HEK293 (cell line): ENCODE data around the gene TMEM250.

ENCODE experiments used
- CTCF ChIA-PET: fragments of 350-600 bp; formaldehyde crosslinking; extraction: SDS; loops from one replicate; lab custom pipeline; 2021; ENCODE audit warnings: antibody characterized with exemption; lab: Yijun Ruan, JAX
- POLR2A ChIA-PET: fragments of 300-600 bp; formaldehyde crosslinking; extraction: SDS; loops from one replicate; lab custom pipeline; 2020; ENCODE audit warnings: antibody characterized with exemption, inconsistent platforms; lab: Yijun Ruan, JAX
- H3K27ac ChIP-seq: fragments of 200-500 bp; sonication (Bioruptor generic); 2 replicates; pipeline ENCODE4 v1.5.1; 2014; ENCODE audit warnings: low read depth, low read length, control low read depth, inconsistent platforms; ENCODE audit errors: extremely low read depth
- H3K36me3 ChIP-seq, 2 experiments: fragments of 200-500 bp in 1 of 2; sonication (Bioruptor generic) in 1 of 2; 1 replicate in 1 of 2; 2 replicates in 1 of 2; pipeline ENCODE4 v1.5.1; 2014 to 2017; ENCODE audit warnings: inconsistent platforms in 2 of 2, low read length in 2 of 2; ENCODE audit not compliant: control insufficient read depth in 2 of 2, insufficient read depth in 1 of 2
- H3K4me1 ChIP-seq: fragments of 200-500 bp; sonication (Bioruptor generic); 2 replicates; pipeline ENCODE4 v1.5.1; 2014; ENCODE audit warnings: mild to moderate bottlenecking, low read length, inconsistent platforms; ENCODE audit not compliant: control insufficient read depth, insufficient read depth
- H3K4me3 ChIP-seq: 2 replicates; pipeline ENCODE4 v1.5.1; 2011; ENCODE audit warnings: low read depth, mild to moderate bottlenecking, control low read depth, low read length, moderate library complexity
- H3K9me3 ChIP-seq: fragments of 200-500 bp; sonication (Bioruptor generic); 2 replicates; pipeline ENCODE4 v1.5.1; 2014; ENCODE audit warnings: low read depth, low read length, inconsistent platforms; ENCODE audit not compliant: control insufficient read depth, insufficient read depth
- GLIS2 ChIP-seq: fragments of 450-650 bp; formaldehyde crosslinking; IDR thresholded peaks from 2 replicates; pipeline ENCODE4 v1.5.1; 2016; ENCODE audit warnings: missing biosample characterization, missing genetic modification characterization
- KLF1 ChIP-seq: fragments of 450-650 bp; formaldehyde crosslinking; IDR thresholded peaks from 2 replicates; pipeline ENCODE4 v1.5.1; 2016; ENCODE audit warnings: missing biosample characterization, missing genetic modification characterization
- SCRT1 ChIP-seq: fragments of 450-650 bp; formaldehyde crosslinking; IDR thresholded peaks from 2 replicates; pipeline ENCODE4 v1.5.1; 2016; ENCODE audit warnings: missing biosample characterization, missing genetic modification characterization, borderline replicate concordance
- ZBTB48 ChIP-seq: fragments of 450-650 bp; formaldehyde crosslinking; IDR thresholded peaks from 2 replicates; pipeline ENCODE4 v1.5.1; 2016; ENCODE audit warnings: missing biosample characterization, missing genetic modification characterization
- ZFP41 ChIP-seq: fragments of 450-650 bp; formaldehyde crosslinking; IDR thresholded peaks from 2 replicates; pipeline ENCODE4 v1.5.1; 2016; ENCODE audit warnings: missing biosample characterization, missing genetic modification characterization, borderline replicate concordance
- ZNF121 ChIP-seq: fragments of 450-650 bp; formaldehyde crosslinking; IDR thresholded peaks from 2 replicates; pipeline ENCODE4 v1.5.1; 2016; ENCODE audit warnings: missing biosample characterization, missing genetic modification characterization
- ZNF184 ChIP-seq: fragments of 450-650 bp; IDR thresholded peaks from 2 replicates; pipeline ENCODE4 v1.5.1; 2018; ENCODE audit warnings: missing biosample characterization, mild to moderate bottlenecking, missing genetic modification characterization
- ZNF302 ChIP-seq: fragments of 450-650 bp; formaldehyde crosslinking; IDR thresholded peaks from 2 replicates; pipeline ENCODE4 v1.5.1; 2016; ENCODE audit warnings: missing biosample characterization, missing genetic modification characterization, low read depth
- ZNF350 ChIP-seq: fragments of 450-650 bp; formaldehyde crosslinking; IDR thresholded peaks from 2 replicates; pipeline ENCODE4 v1.5.0; 2017; ENCODE audit warnings: missing biosample characterization, mild to moderate bottlenecking, missing genetic modification characterization
- ZNF37A ChIP-seq: fragments of 450-650 bp; IDR thresholded peaks from 2 replicates; pipeline ENCODE4 v1.5.1; 2018; ENCODE audit warnings: missing biosample characterization, missing genetic modification characterization
- ZNF600 ChIP-seq: fragments of 450-650 bp; formaldehyde crosslinking; IDR thresholded peaks from 2 replicates; pipeline ENCODE4 v1.5.1; 2016; ENCODE audit warnings: missing biosample characterization, missing genetic modification characterization
- ZNF624 ChIP-seq: fragments of 450-650 bp; formaldehyde crosslinking; IDR thresholded peaks from 2 replicates; pipeline ENCODE4 v1.5.1; 2017; ENCODE audit warnings: missing biosample characterization, missing genetic modification characterization
- ZNF768 ChIP-seq: fragments of 450-650 bp; formaldehyde crosslinking; IDR thresholded peaks from 2 replicates; pipeline ENCODE4 v1.5.1; 2018; ENCODE audit warnings: missing biosample characterization, mild to moderate bottlenecking, missing genetic modification characterization
- ZNF843 ChIP-seq: fragments of 450-650 bp; formaldehyde crosslinking; IDR thresholded peaks from 2 replicates; pipeline ENCODE4 v1.5.1; 2016; ENCODE audit warnings: missing biosample characterization, missing genetic modification characterization
- TF ChIP-seq, protein P1 (sequence below): fragments of 450-650 bp; formaldehyde crosslinking; IDR thresholded peaks from 2 replicates; pipeline ENCODE4 v1.5.1; 2016; ENCODE audit warnings: missing biosample characterization, missing genetic modification characterization
- TF ChIP-seq, protein P2 (sequence below): IDR thresholded peaks from 2 replicates; pipeline ENCODE4 v1.6.1; 2011; ENCODE audit warnings: mild to moderate bottlenecking, low read depth, low read length, borderline replicate concordance

The TMEM250 gene

GRCh38 chr9:136115641-136116359 is 2.9 kb downstream of the TMEM250 start:
- H3K4me1 ChIP-seq = 0 out of 2 replicates have a peak, but pooled peaks cover 2% of the 10 kb centered on the region
- ChIA-PET CTCF (no interaction called here), POLR2A (interaction anchor here (0.8 to 1.2 kb wide), 2 partner anchors 19 to 20 kb away, joined by 3 to 5 read pairs; partner anchors contain the start of gene NACC2)
- H3K9me3 ChIP-seq = no peaks in the 10 kb centered on the region
- TF ChIP-seq ZNF624 = no peak
- peak; percentile 64 for TF ChIP-seq KLF1
- TF ChIP-seq ZNF600 (tag by site-specific recombination) = 0 out of 2 replicates have a peak, but pooled peaks have one; percentile 0
- TF ChIP-seq, all 188 proteins: peak for 2
- peaks cover 0 to 33% of the 10 kb centered on the region in 2 experiments; a peak in 1 of 3 replicates for H3K36me3 ChIP-seq
- no peak overlapping the region for H3K27ac ChIP-seq
- H3K4me3 ChIP-seq = no peak overlapping the region

DNA sequence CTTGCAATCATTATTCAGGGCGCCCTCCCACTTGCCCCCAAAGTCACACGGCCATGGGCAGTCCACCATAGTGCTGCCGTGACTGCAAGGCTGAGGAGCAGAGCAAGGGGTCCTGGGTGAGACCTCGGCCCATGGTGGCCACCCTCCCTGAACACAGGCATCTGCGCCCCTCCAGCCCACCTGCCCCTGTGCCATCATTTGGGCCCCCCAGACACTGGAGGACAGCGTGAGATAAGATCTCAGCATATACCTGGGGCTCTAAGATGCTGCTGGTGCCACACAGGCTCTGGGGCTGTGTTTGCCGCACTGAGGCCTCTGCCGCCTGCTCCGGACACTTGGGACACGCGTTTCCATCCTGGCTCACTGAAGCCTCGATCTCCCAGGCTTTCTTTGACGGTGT is 3.5 kb downstream of the TMEM250 start:
- Histone ChIP-seq H3K27ac (no peak overlapping the region), H3K4me1 (peaks cover 3% of the 10 kb centered on the region; the same call in 1 of the 2 replicates), H3K9me3 (no peaks in the 10 kb centered on the region), H3K4me3 (no peak overlapping the region), H3K36me3 (peaks cover 0 to 33% of the 10 kb centered on the region in 2 experiments; a peak in 1 of 3 replicates)
- POLR2A ChIA-PET = no interaction called here
- CTCF ChIA-PET = no interaction called here
- 0 out of 2 replicates have a peak, but pooled peaks have one; percentile 10 for TF ChIP-seq ZNF600 (tag by site-specific recombination)
- no peak for TF ChIP-seq ZNF350 (tag by site-specific recombination)

GRCh38 chr9:136114610-136115009 is 4.1 kb downstream of the TMEM250 start:
- Histone ChIP-seq H3K4me1 (peaks cover 6% of the 10 kb centered on the region; the same call in 1 of the 2 replicates), H3K9me3 (no peaks in the 10 kb centered on the region), H3K27ac (no peak overlapping the region), H3K36me3 (peaks cover 0 to 33% of the 10 kb centered on the region in 2 experiments; a peak in 1 of 3 replicates), H3K4me3 (no peak overlapping the region)
- TF ChIP-seq SCRT1 (tag by site-specific recombination) (0 out of 2 replicates have a peak, but pooled peaks have one; percentile 4), ZFP41 (tag by site-specific recombination) (no peak)
- ChIA-PET POLR2A (interaction anchor here (1.2 kb wide), 1 partner anchor 25 kb away, joined by 5 read pairs; no protein-coding TSS in a partner anchor), CTCF (no interaction called here)

- H3K9me3 ChIP-seq = no peaks in the 10 kb centered on the region
- TF ChIP-seq, protein P1, sequence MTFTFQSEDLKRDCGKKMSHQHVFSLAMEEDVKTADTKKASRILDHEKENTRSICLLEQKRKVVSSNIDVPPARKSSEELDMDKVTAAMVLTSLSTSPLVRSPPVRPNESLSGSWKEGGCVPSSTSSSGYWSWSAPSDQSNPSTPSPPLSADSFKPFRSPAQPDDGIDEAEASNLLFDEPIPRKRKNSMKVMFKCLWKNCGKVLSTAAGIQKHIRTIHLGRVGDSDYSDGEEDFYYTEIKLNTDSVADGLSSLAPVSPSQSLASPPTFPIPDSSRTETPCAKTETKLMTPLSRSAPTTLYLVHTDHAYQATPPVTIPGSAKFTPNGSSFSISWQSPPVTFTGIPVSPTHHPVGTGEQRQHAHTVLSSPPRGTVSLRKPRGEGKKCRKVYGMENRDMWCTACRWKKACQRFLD (tag by site-specific recombination) = no peak
- TF ChIP-seq ZNF121 (tag by site-specific recombination) = no peak
- TF ChIP-seq, protein P2, sequence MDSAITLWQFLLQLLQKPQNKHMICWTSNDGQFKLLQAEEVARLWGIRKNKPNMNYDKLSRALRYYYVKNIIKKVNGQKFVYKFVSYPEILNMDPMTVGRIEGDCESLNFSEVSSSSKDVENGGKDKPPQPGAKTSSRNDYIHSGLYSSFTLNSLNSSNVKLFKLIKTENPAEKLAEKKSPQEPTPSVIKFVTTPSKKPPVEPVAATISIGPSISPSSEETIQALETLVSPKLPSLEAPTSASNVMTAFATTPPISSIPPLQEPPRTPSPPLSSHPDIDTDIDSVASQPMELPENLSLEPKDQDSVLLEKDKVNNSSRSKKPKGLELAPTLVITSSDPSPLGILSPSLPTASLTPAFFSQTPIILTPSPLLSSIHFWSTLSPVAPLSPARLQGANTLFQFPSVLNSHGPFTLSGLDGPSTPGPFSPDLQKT = no peak
- no peak for TF ChIP-seq ZNF37A (tag by site-specific recombination)
- no peak for TF ChIP-seq ZNF302 (tag by site-specific recombination)
- no peak for TF ChIP-seq ZNF843 (tag by site-specific recombination)
- no peak for TF ChIP-seq ZNF768 (tag by site-specific recombination)
- TF ChIP-seq ZBTB48 = no peak
- no peak for TF ChIP-seq GLIS2 (tag by site-specific recombination)
- no peak for TF ChIP-seq ZNF184 (tag by site-specific recombination)
- CTCF ChIA-PET = interaction anchor here (0.8 kb wide), 1 partner anchor 22 kb away, joined by 3 read pairs; no protein-coding TSS in a partner anchor
Observed at GRCh38 chr9:136112541-136112940, 6.1 kb downstream of the TMEM250 start.

More at GRCh38 chr9:136112541-136112940, 6.1 kb downstream of the TMEM250 start:
- H3K4me3 ChIP-seq = no peak overlapping the region
- POLR2A ChIA-PET = interaction anchor here (1.0 to 7.9 kb wide), 3 partner anchors 12 to 23 kb away, joined by 3 to 84 read pairs (median 4); partner anchors contain the start of gene NACC2
- H3K36me3 ChIP-seq = peaks cover 0 to 32% of the 10 kb centered on the region in 2 experiments; a peak in 1 of 3 replicates
- peaks cover 9% of the 10 kb centered on the region; the same call in 1 of the 2 replicates for H3K4me1 ChIP-seq
- no peak overlapping the region; the same call in 1 of the 2 replicates for H3K27ac ChIP-seq
